ENCODE measurements around the gene FHOD3.

DNA sequence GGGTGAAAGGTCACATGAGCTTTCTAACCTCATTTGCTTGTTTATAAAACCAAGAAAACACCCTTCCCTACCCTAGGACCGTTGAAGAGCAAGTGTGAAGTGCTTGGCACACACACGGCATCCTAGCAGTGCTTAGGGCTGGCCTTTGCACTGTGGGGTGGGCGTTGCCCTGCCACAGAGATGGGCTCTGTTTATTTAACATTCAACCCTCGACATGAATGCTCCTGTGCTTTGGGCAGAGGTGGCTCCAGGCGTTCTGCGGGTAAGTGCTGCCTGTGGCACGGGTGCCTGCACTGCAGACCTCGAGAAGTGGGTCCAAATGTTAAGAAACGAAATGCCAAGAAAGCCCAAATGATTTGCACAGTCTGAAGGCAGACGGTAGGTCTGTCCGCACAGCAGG is 170.1 kb downstream of the FHOD3 start:
- TF ChIP-seq POLR2A (IDR thresholded peaks at IDR 0.05; ENCODE audit: low read length) = no peak
- TF ChIP-seq, protein P1, sequence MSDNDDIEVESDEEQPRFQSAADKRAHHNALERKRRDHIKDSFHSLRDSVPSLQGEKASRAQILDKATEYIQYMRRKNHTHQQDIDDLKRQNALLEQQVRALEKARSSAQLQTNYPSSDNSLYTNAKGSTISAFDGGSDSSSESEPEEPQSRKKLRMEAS (IDR thresholded peaks at IDR 0.05) = no peak
- TF ChIP-seq, protein P2, sequence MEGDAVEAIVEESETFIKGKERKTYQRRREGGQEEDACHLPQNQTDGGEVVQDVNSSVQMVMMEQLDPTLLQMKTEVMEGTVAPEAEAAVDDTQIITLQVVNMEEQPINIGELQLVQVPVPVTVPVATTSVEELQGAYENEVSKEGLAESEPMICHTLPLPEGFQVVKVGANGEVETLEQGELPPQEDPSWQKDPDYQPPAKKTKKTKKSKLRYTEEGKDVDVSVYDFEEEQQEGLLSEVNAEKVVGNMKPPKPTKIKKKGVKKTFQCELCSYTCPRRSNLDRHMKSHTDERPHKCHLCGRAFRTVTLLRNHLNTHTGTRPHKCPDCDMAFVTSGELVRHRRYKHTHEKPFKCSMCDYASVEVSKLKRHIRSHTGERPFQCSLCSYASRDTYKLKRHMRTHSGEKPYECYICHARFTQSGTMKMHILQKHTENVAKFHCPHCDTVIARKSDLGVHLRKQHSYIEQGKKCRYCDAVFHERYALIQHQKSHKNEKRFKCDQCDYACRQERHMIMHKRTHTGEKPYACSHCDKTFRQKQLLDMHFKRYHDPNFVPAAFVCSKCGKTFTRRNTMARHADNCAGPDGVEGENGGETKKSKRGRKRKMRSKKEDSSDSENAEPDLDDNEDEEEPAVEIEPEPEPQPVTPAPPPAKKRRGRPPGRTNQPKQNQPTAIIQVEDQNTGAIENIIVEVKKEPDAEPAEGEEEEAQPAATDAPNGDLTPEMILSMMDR (IDR thresholded peaks at IDR 0.05) = no peak
- no peak for TF ChIP-seq RCOR1 (IDR thresholded peaks at IDR 0.05; ENCODE audit: low read depth, low read length)
- TF ChIP-seq SMC3 (IDR thresholded peaks at IDR 0.05) = no peak
- TF ChIP-seq, protein P3, sequence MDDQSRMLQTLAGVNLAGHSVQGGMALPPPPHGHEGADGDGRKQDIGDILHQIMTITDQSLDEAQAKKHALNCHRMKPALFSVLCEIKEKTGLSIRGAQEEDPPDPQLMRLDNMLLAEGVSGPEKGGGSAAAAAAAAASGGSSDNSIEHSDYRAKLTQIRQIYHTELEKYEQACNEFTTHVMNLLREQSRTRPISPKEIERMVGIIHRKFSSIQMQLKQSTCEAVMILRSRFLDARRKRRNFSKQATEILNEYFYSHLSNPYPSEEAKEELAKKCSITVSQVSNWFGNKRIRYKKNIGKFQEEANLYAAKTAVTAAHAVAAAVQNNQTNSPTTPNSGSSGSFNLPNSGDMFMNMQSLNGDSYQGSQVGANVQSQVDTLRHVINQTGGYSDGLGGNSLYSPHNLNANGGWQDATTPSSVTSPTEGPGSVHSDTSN (IDR thresholded peaks at IDR 0.05) = no peak
- no peak for TF ChIP-seq RFX5 (IDR thresholded peaks at IDR 0.05)
- no peak for TF ChIP-seq GATA3 (IDR thresholded peaks at IDR 0.05; ENCODE audit: borderline replicate concordance)
- TF ChIP-seq, protein P4, sequence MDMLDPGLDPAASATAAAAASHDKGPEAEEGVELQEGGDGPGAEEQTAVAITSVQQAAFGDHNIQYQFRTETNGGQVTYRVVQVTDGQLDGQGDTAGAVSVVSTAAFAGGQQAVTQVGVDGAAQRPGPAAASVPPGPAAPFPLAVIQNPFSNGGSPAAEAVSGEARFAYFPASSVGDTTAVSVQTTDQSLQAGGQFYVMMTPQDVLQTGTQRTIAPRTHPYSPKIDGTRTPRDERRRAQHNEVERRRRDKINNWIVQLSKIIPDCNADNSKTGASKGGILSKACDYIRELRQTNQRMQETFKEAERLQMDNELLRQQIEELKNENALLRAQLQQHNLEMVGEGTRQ (IDR thresholded peaks at IDR 0.05) = no peak
- TF ChIP-seq, protein P5, sequence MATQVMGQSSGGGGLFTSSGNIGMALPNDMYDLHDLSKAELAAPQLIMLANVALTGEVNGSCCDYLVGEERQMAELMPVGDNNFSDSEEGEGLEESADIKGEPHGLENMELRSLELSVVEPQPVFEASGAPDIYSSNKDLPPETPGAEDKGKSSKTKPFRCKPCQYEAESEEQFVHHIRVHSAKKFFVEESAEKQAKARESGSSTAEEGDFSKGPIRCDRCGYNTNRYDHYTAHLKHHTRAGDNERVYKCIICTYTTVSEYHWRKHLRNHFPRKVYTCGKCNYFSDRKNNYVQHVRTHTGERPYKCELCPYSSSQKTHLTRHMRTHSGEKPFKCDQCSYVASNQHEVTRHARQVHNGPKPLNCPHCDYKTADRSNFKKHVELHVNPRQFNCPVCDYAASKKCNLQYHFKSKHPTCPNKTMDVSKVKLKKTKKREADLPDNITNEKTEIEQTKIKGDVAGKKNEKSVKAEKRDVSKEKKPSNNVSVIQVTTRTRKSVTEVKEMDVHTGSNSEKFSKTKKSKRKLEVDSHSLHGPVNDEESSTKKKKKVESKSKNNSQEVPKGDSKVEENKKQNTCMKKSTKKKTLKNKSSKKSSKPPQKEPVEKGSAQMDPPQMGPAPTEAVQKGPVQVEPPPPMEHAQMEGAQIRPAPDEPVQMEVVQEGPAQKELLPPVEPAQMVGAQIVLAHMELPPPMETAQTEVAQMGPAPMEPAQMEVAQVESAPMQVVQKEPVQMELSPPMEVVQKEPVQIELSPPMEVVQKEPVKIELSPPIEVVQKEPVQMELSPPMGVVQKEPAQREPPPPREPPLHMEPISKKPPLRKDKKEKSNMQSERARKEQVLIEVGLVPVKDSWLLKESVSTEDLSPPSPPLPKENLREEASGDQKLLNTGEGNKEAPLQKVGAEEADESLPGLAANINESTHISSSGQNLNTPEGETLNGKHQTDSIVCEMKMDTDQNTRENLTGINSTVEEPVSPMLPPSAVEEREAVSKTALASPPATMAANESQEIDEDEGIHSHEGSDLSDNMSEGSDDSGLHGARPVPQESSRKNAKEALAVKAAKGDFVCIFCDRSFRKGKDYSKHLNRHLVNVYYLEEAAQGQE (IDR thresholded peaks at IDR 0.05) = no peak
